HG03457 (cell line): Measurements from ENCODE around the gene SBNO2.
"Not testable (repeated sequence)": the region's sequence is repeated elsewhere in the genome, so short reads cannot be mapped to it uniquely, and the experiment has no call there.

Source experiments
- ATAC-seq: cut with Tn5 transposase; IDR thresholded peaks from one replicate; pipeline ENCODE4 v1.9.1; 2021; ENCODE audit warnings: moderate number of reproducible peaks; ENCODE audit not compliant: unreplicated experiment

Gene SBNO2

DNA sequence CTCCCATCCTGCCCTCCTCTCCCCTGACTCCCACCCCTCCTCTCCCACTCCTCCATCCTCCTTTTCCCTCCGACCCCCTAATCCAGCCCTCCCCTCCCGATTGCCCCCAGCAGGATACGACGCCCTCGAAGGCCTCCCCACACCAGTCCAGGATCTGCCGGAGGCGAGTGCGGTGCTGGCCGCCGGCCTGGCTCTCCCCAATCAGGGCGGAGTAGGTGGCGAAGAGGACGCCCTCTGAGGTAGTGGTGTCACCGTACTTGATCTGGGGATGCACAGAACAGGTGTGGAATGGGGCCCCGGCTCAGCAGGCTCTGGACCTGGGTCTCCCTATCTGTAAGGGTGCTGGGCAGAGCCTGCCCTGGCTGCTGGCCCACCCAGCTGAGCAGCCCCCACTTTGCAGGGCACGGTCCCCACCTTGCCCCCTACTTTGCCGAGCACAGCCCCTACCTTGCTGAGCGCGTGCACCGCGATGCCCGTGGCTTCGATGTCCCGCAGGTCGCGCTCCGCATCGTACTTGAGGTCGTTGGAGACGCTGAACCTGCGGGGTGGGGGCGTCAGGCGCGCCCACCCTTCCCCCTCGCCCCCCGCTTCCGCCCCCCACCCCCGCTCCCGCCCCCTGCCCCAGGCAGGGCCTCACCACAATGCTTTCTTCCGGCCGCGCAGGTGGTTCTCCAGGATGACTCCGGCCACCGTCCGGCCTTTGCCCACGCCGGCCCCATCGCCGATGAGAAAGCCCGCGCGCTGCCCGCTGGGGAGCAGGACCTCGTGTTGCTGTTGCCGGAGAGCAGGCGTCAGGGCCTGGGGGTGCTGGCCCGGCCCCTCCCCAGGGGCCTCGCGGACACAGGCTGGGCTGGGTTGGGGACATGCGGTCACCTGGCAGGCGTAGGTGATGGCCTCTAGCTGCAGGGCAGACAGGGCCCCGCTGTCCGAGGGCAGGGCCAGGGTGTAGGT lies 51.8 kb downstream of the SBNO2 start:
- no peak for ATAC-seq

DNA sequence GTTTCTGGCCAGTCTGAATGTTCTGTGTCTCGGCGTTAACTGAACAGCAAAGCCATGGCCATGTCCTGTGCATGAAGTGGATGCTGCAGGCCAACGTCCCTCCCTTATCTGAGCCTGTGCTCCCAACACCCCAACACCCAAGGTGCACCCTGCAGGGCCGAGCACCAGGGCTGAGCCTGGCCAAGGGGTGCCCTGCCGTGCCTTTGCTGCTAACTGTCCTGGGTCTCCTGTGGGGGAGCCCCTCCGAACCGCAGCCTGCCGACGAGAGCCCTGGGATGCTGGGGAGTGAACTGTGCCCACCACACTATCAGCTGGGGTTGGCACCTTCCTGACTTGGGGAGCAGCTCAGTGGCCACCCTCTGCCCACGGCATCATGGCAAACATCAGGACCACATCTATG lies 52.7 kb downstream of the SBNO2 start:
- ATAC-seq: no peak

DNA sequence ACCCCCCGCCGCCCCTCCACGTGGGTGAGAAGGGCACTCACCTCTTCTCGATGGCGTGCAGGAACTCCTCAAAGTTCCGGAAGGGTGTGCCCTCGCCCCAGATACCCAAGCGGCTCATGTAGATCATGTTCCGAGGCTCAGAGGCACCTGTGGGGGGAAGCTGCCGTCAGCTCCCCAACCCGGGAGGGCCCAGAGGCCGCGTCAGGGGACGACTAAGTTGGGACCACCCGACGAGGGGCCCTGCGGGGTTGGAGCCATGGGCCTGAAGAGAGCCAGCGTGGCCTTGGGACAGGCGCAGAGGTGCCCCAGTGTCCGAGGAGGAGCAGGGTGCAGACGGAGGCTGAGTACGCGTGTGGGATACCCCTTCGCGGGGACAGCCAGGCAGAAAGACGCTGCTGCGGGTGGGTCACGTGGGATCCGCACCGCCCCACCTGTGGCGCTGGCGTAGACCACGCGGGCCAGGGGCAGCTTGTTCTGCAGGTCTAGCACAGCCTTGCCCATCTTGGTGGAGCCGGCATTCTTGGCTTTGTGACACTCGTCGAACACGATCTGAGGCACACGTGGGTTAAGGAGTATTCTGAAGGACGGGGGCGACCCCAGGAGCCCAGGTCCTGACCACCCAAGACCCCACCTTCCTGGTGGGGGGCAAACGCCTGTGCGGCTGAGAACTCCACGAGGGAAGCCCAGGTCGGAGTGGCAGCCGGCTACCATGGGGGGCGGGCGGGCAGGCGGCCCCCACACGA lies 54.4 kb downstream of the SBNO2 start:
- no peak for ATAC-seq

DNA sequence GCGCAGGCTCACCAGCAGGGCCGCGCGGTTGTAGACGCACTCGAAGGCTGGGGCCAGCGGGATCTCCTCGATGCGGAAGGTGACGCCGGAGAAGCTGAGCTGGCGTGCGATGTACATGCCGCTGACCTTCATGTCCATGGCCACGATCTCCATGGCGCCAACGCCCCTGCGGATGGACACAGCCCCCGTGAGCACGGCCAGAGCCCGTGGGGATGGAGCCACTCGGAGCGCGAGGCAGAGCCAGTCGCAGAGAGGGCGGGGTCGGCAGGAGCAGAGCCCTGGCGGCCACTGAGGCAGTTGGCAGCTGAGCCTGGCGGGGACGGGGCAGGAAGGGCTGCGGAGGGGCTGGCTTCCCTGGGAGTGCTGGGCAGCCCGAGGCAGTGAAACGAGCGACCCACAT lies 55.1 kb downstream of the SBNO2 start:
- no peak for ATAC-seq

GRCh38 chr19:1117654-1118053 lies 56.4 kb downstream of the SBNO2 start:
- no peak for ATAC-seq

DNA sequence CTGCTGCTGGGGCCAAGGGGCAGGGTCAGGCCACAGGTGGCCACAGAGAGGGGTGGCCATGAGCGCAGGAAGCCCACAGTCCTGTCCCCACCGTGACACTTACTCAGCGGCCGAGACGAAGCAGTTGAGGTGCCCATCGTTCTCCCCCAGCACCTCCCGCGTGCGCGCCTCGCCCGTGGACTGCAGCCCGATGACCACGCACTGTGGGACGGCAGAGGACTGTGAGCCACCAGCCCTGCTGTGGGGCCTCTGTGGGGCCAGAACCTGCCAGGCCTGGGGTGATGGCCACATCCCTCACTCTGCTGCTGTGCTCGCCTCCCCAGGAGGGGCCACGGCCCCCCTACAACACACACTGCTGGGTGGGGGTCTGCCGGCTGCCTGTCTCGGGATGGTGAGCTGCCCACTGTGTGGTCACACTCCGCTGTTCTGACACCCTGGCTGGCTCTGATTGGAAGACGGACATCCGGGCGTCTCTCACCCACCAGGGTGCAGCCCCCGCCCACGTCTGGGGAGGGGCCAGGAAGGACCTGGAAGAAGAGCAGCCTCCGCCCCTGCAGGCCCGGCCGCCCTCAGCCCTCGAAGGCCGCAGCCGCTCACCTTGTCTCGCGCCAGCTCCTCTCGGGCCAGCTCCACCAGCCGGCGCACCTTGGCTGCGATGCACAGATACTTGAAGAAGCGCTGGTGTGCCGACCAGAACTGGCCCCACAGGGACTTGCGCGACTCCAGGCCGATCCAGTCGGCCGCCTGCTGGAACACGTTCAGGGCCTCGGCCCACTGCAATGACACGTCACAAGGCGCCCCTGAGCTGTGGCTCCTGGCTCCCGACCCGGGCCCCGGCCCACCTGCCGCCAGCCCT lies 57.1 kb downstream of the SBNO2 start:
- ATAC-seq: no peak

- no peak for ATAC-seq
These were observed 58.2 kb downstream of the SBNO2 start for GRCh38 chr19:1115646-1116420.

DNA sequence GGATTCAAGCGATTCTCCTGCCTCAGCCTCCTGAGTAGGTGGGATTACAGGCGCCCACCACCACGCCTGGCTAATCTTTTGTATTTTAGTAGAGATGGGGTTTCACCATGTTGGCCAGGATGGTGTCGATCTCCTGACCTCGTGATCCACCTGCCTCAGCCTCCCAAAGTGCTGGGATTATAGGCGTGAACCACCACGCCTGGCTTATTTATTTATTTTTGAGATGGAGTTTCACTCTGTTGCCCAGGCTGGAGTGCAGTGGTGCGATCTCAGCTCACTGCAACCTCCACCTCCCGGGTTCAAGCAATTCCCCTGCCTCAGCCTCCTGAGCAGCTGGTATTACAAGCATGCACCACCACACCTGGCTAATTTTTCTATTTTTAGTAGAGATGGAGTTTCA lies 59.3 kb downstream of the SBNO2 start:
- ATAC-seq: not testable (repeated sequence)

GRCh38 chr19:1113986-1114483 lies 60.0 kb downstream of the SBNO2 start:
- ATAC-seq: no peak

- no peak for ATAC-seq
These were observed 60.8 kb downstream of the SBNO2 start for GRCh38 chr19:1113030-1113985.

DNA sequence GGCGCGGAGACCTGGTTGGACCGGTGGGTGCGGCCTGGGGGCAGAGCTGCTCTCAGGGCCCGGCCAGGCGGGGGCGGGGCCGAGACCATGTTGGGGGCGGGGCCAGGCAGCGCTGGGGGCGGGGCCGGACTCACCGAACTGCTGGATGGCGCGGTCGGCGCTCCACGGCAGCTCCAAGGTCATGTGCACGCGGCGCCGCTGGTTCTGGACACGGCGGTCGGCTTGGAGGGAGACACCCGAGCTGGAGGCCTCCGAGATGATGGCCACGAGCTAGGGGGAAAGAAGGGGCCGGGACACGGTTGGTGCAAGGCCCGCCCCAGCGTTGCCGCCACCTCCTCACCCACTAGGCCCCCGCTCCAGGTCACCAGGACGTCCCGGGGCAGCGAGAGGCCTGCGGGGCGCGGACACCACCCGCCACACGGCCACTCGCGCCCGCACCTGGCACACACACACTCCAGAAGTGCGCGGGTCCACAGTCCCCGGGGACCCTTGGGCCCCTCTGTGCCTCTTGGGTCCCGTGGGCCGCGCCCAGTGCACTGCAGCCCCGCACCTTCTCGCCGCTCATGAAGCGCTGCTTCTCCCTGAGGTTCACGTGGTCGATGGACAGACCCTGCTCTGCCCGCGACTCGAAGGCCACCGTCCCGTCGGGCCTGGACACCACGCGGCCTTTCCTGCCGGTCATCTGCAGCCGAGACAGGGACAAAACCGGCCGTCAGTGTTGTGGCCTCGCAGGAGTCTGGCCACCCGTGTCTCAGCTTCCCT lies 61.6 kb downstream of the SBNO2 start:
- no peak for ATAC-seq

- no peak for ATAC-seq
These were observed 62.3 kb downstream of the SBNO2 start for GRCh38 chr19:1111641-1112267.

- no peak for ATAC-seq
These were observed 63.0 kb downstream of the SBNO2 start for GRCh38 chr19:1110809-1111640.

DNA sequence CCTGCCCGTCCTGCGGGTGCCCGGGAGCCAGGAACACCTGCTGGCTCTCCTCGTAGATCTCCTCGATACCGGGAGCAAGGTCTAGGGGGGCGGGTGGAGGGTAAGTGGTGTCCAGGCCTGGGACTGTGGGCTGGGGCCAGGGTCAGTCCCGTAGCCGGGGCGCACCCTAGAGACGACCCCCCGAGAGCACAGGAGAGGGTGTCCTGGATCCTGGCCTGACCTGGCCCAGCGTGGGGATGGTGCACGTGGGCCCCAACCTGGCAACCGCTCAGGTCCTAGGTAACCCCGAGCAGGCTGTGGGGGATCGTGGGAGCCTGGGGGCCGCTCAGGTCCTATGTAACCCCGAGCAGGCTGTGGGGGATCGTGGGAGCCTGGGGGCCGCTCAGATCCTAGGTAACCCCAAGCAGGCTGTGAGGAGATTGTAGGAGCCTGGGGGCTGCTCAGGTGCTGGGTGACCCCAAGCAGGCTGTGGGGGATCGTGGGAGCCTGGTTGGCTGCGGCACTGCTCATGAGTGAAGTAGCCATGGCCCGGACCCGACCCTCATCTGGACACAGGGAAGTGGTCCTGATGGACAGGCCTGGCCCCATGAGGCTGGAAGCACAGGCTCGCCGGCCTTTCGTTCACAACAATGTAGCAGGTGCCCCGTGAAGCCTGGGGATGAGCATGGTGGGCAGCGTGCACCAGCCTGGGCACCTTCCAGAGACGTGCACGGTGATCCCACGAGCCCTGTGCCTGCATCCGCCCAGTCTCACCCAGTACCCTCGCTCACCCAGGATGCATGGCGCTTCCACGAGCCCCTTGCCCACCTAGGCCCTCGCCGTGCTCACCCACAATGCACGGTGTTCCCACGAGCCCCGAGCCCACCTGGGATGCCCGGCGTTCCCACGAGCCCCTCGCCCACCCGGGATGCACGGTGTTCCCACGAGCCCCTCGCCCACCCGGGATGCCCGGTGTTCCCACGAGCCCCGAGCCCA lies 64.1 kb downstream of the SBNO2 start:
- no peak for ATAC-seq

- ATAC-seq: no peak
These were observed 65.0 kb downstream of the SBNO2 start for GRCh38 chr19:1109032-1109551.
